Lower leg skin (tissue), 4 donors: Measurements from ENCODE around the gene LRRC23. TPM values are rescaled to one million over a fixed set of nuclear protein-coding genes. Genes with fewer than 3 reads are reported as not detected.

Experiments used
- microRNA counts, 2 donors: library from miRNA; unstranded; fragments of <30 nt; microRNA quantifications; one replicate each; lab custom pipeline; 2016
- microRNA-seq, 2 donors: library from miRNA; unstranded; fragments of <30 nt; microRNA quantifications; one replicate each; pipeline ENCODE4, GENCODE V29; 2016; ENCODE audit warnings: borderline replicate concordance in 2 of 2, borderline number of aligned reads in 1 of 2
- total RNA-seq, 4 donors: library from RNA; depleted of rRNA; stranded (reverse); fragments of >200 nt; gene quantifications; one replicate each; pipeline ENCODE4 v1.1.0, GENCODE V29; 2016

Gene LRRC23
- total RNA-seq, 4 donors from 2014 or later: 6.4 to 11.5 (median 8.2) TPM

MicroRNAs encoded within 50 kb of the gene (microRNA counts, 767-probe panel; counts per million panel counts)
- 0 to 358 counts per million in 2 donors for microRNA hsa-miR-141-3p (lab: Ali Mortazavi, UCI)
- 14,699 to 17,006 counts per million in 2 donors for microRNA hsa-miR-200c-3p (lab: Ali Mortazavi, UCI)

Small RNAs within 50 kb of the gene (microRNA-seq; reads per million reads assigned to microRNA genes)
- gene MIR141 (1,151 to 1,448 reads per million in 2 donors), gene MIR200C (56,776 to 57,889 reads per million in 2 donors)

Other genes with a start within 250 kb of the LRRC23 start
- gene ING4, start 241.7 kb upstream of the LRRC23 start, total RNA-seq: 10 to 100 TPM; 40.8 to 63.6 (median 56.0) TPM
- gene ZNF384, start 215.4 kb upstream of the LRRC23 start, total RNA-seq: 10 to 100 TPM; 22.7 to 79.9 (median 33.7) TPM
- not detected for gene PIANP, start 204.0 kb upstream of the LRRC23 start, total RNA-seq
- gene COPS7A, start 180.8 kb upstream of the LRRC23 start, total RNA-seq: 10 to 100 TPM; 46.3 to 64.6 (median 56.6) TPM
- 100 to 1,000 TPM; 140 to 196 (median 175) TPM for gene MLF2, start 151.7 kb upstream of the LRRC23 start, total RNA-seq
- 100 to 1,000 TPM in 2 of 4 donors, 10 to 100 TPM in 2; 91.6 to 131 (median 114) TPM for gene PTMS, start 138.5 kb upstream of the LRRC23 start, total RNA-seq
- 1 to 10 TPM in 1 of 4 donors, under 1 TPM in 1, not detected in 2; 0.52 to 1.1 TPM for gene LAG3, start 132.3 kb upstream of the LRRC23 start, total RNA-seq
- 1 to 10 TPM; 2.9 to 7.0 (median 3.6) TPM for gene CD4, start 115.3 kb upstream of the LRRC23 start, total RNA-seq
- gene GPR162, start 83.0 kb upstream of the LRRC23 start, total RNA-seq: 1 to 10 TPM in 2 of 4 donors, under 1 TPM in 1, not detected in 1; 0.65 to 1.4 (median 1.3) TPM
- 10 to 100 TPM in 2 of 4 donors, 1 to 10 TPM in 2; 8.8 to 18.2 (median 11.8) TPM for gene P3H3, start 76.4 kb upstream of the LRRC23 start, total RNA-seq
- gene GNB3, start 63.9 kb upstream of the LRRC23 start, total RNA-seq: 1 to 10 TPM in 1 of 4 donors, under 1 TPM in 2, not detected in 1; 0.17 to 1.2 (median 0.52) TPM
- 1 to 10 TPM; 2.0 to 7.1 (median 2.9) TPM for gene CDCA3, start 53.5 kb upstream of the LRRC23 start, total RNA-seq
- 10 to 100 TPM; 61.9 to 79.3 (median 72.5) TPM for gene USP5, start 52.7 kb upstream of the LRRC23 start, total RNA-seq
- 100 to 1,000 TPM; 265 to 558 (median 432) TPM for gene TPI1, start 37.3 kb upstream of the LRRC23 start, total RNA-seq
- 10 to 100 TPM in 3 of 4 donors, 1 to 10 TPM in 1; 6.8 to 14.7 (median 11.5) TPM for gene SPSB2, start 31.5 kb upstream of the LRRC23 start, total RNA-seq
- gene ENO2, start 9.8 kb downstream of the LRRC23 start, total RNA-seq: 1 to 10 TPM; 3.6 to 7.9 (median 6.1) TPM
- 100 to 1,000 TPM in 1 of 4 donors, 10 to 100 TPM in 3; 33.4 to 115 (median 64.0) TPM for gene ATN1, start 23.1 kb downstream of the LRRC23 start, total RNA-seq
- gene RNU7-1, start 39.0 kb downstream of the LRRC23 start, total RNA-seq: not detected
- gene C12orf57, start 39.2 kb downstream of the LRRC23 start, total RNA-seq: 100 to 1,000 TPM; 341 to 526 (median 418) TPM
- 10 to 100 TPM; 31.8 to 44.5 (median 34.4) TPM for gene PTPN6, start 46.5 kb downstream of the LRRC23 start, total RNA-seq
- 100 to 1,000 TPM; 176 to 256 (median 221) TPM for gene PHB2, start 65.8 kb downstream of the LRRC23 start, total RNA-seq
- gene EMG1, start 66.1 kb downstream of the LRRC23 start, total RNA-seq: 10 to 100 TPM; 31.7 to 43.1 (median 34.7) TPM
- 10 to 100 TPM; 29.6 to 51.2 (median 48.4) TPM for gene LPCAT3, start 113.7 kb downstream of the LRRC23 start, total RNA-seq
- gene C1S, start 155.9 kb downstream of the LRRC23 start, total RNA-seq: 100 to 1,000 TPM in 1 of 4 donors, 10 to 100 TPM in 3; 52.6 to 187 (median 59.3) TPM
- 100 to 1,000 TPM in 1 of 4 donors, 10 to 100 TPM in 3; 65.0 to 259 (median 84.7) TPM for gene C1R, start 187.6 kb downstream of the LRRC23 start, total RNA-seq
- 10 to 100 TPM; 38.1 to 42.3 (median 40.4) TPM for gene C1RL, start 204.4 kb downstream of the LRRC23 start, total RNA-seq
- gene RBP5, start 224.1 kb downstream of the LRRC23 start, total RNA-seq: 1 to 10 TPM in 1 of 4 donors, under 1 TPM in 1, not detected in 2; 0.26 to 2.5 TPM
- 10 to 100 TPM; 22.1 to 41.1 (median 31.7) TPM for gene CLSTN3, start 225.5 kb downstream of the LRRC23 start, total RNA-seq